ENCODE results near the gene ZNF609.
A peak's percentile ranks its signal among the peaks of the same experiment; 100 is the strongest.

ZNF609 gene

DNA sequence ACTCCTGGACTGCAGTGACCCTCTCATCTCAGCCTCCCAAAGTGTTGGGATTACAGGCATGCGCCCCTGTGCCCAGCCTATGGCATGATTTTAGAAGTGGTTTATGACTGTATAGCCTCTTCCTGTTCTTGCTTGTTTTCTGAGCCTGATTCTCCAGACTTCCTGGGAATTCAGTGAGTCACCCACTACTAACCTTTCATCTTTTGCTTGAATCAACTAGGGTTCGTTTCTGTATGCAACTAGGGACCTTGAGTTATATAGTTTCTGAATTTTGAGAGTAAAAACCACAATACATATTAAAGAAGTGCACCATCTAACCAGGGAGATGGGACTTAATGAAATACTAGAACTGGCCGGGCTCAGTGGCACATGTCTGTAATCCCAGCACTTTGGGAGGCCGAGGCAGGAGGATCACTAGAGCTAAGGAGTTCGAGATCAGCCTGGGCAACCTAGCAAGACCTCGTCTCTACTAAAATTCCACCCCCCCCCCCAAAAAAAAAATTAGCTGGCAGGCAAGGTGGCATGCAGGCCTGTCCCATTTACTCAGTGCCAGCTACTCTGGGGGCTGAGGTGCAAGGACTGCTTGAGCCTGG lies 76.0 kb downstream of the ZNF609 start:
- CTCF ChIA-PET: interaction anchor here (0.5 to 0.6 kb wide), 2 partner anchors 22 to 181 kb away, joined by 3 to 4 read pairs; no protein-coding TSS in a partner anchor
- DNase-seq (ENCODE audit: low spot score): peak; percentile 92
- POLR2A ChIA-PET (ENCODE audit: low non-redundant PET): no interaction called here

DNA sequence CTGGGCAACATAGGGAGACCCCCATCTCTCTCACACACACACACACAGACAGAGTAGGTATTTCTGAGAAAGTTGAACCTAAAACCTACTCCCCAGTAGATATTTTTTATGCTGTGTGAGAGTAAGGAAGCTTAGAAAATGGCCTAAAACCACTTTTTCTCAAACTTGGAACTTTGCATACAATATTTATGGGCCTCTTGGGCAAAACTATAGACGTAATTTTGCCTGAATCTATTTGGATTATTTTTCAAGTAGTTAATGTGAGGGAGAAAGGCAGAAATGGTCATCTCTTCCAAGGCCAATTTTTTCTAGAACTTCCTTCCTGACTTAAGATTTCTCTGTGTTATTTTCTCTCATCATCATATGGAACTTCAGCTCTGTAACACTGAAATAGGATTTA lies 81.7 kb downstream of the ZNF609 start:
- ChIA-PET POLR2A (ENCODE audit: low non-redundant PET) (no interaction called here), CTCF (no interaction called here)
- TF ChIP-seq, protein P1, sequence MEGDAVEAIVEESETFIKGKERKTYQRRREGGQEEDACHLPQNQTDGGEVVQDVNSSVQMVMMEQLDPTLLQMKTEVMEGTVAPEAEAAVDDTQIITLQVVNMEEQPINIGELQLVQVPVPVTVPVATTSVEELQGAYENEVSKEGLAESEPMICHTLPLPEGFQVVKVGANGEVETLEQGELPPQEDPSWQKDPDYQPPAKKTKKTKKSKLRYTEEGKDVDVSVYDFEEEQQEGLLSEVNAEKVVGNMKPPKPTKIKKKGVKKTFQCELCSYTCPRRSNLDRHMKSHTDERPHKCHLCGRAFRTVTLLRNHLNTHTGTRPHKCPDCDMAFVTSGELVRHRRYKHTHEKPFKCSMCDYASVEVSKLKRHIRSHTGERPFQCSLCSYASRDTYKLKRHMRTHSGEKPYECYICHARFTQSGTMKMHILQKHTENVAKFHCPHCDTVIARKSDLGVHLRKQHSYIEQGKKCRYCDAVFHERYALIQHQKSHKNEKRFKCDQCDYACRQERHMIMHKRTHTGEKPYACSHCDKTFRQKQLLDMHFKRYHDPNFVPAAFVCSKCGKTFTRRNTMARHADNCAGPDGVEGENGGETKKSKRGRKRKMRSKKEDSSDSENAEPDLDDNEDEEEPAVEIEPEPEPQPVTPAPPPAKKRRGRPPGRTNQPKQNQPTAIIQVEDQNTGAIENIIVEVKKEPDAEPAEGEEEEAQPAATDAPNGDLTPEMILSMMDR (conservative IDR thresholded peaks at IDR 0.05; ENCODE audit: low read depth): no peak
- no peak for DNase-seq (ENCODE audit: low spot score)
- no peak overlapping the region for H3K27ac ChIP-seq

More for the DNA sequence above, 76.0 kb downstream of the ZNF609 start:
- TF ChIP-seq, protein P1 (conservative IDR thresholded peaks at IDR 0.05; ENCODE audit: low read depth): no peak
- H3K27ac ChIP-seq: peak overlapping the region; percentile 78

DNA sequence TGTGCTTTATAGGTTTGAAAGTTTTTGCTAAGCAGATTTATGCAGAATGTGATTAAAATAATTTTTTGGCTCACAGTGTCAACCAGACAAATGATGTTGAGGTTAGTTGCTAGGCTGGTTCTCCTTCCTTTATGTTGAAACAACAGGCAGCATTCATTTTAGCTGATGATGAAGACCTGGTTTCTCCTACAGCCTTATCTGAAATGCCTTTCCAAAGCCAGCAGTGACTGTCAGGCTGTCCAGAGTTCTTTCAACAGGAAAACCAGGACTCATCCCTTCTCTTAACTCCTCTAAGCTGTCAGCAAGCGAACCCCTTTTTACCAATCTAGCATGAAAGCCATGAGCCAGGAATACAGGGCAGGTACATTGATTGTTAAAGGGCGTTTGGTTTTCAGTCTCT lies 84.1 kb downstream of the ZNF609 start:
- ChIA-PET POLR2A (ENCODE audit: low non-redundant PET) (no interaction called here), CTCF (no interaction called here)
- DNase-seq (ENCODE audit: low spot score): no peak
- H3K27ac ChIP-seq: no peak overlapping the region
- TF ChIP-seq, protein P1 (conservative IDR thresholded peaks at IDR 0.05; ENCODE audit: low read depth): no peak

DNA sequence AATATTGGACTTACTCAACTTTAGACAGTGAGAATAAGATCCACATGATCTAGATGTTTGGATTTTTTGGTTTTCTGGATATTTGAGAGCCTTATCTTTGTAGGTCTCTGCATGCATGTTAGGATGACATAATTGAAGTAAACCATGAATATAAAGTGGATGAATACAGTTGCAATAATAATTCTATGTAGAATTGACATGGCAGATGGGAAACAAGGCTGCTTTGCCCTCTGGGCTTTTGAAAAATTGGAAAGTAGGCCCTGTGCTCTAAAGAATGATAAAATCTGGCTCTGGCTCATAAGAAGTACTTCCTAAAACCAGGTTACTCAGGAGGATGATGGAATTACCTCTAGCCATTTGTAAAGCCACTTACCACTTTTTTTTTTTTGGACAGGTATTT lies 86.9 kb downstream of the ZNF609 start:
- TF ChIP-seq, protein P1 (conservative IDR thresholded peaks at IDR 0.05; ENCODE audit: low read depth): no peak
- ChIA-PET POLR2A (ENCODE audit: low non-redundant PET) (no interaction called here), CTCF (interaction anchor here (0.6 kb wide), 1 partner anchor 95 kb away, joined by 3 read pairs; no protein-coding TSS in a partner anchor)
- no peak overlapping the region for H3K27ac ChIP-seq
- DNase-seq (ENCODE audit: low spot score): no peak

DNA sequence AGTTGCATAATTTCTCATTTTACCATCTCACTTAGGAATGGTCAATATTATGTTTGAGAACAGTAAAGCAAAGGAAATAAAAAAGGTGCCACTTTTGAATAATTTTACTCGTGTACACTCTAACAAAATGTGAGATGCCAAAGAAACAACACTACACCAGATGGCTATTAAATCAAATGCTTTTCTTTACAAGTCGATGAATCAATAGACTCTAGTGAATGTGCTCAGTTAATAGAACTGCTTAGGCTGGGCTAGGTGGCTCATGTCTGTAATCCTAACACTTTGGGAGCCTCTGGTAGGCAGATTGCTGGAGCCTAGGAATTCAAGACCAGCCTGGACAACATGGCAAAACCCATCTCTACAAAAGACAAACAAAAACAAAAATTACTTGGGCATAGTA lies 87.9 kb downstream of the ZNF609 start:
- no peak for DNase-seq (ENCODE audit: low spot score)

DNA sequence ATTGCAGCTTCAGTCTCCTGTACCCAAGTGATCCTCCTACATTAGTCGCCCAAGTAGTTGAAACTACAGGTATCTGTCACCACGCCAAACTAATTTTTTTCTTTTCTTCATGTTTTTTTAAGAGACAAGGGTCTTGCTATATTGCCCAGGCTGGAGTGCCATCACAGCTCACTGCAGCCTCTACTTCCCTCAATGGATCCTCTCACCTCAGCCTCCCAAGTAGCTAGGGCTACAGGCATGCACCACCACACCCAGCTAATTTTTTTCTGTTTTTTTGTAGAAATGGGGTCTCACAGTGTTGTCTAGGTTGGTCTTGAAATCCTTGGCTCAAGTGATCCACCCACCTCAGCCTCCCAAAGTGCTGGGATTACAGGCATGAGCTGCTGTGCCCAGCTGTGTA lies 89.5 kb downstream of the ZNF609 start:
- POLR2A ChIA-PET (ENCODE audit: low non-redundant PET): no interaction called here
- CTCF ChIA-PET: no interaction called here

More for the DNA sequence above, 87.9 kb downstream of the ZNF609 start:
- TF ChIP-seq, protein P1 (conservative IDR thresholded peaks at IDR 0.05; ENCODE audit: low read depth): no peak
- ChIA-PET POLR2A (ENCODE audit: low non-redundant PET) (no interaction called here), CTCF (interaction anchor here (1.0 kb wide), 1 partner anchor 261 kb away, joined by 3 read pairs; no protein-coding TSS in a partner anchor)
- H3K27ac ChIP-seq: no peak overlapping the region

More for the DNA sequence above, 89.5 kb downstream of the ZNF609 start:
- TF ChIP-seq, protein P1 (conservative IDR thresholded peaks at IDR 0.05; ENCODE audit: low read depth): no peak
- no peak overlapping the region for H3K27ac ChIP-seq
- no peak for DNase-seq (ENCODE audit: low spot score)

Measured in RWPE1 (cell line).